ENCODE results near the gene FKBP15. TPM values are rescaled to one million over a fixed set of nuclear protein-coding genes. Genes with fewer than 3 reads are reported as not detected.

FKBP15 gene
- total and polyA plus RNA-seq, 2 of the 13 experiments (the other 11 are each of a cell fraction or from before 2014, with no cell fraction given) = 12.3 to 18.6 TPM

DNA sequence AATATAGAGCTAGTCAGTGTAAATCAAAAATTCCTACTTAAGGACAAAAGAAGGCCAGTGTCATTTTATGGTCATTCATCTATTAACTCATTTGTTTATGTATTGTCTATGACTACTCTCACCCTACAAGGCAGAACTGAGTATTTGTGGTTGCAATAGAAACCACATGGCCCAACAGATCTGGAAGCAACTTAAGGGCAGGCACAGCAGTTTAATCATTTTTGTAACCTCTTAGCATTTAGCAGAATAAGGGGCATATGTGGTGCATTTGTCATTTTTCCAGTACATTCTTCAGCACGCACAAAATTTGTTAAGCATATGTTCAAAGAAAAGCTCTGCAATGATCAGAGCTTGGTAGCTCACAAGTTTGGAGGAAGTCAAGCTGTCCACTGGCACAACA, 1.1 kb downstream of the FKBP15 start:
- in situ Hi-C loops (cut with HindIII; ENCODE audit: extremely low pct_ligation_motif_present, low pct_unique_long_range_greater_than_20kb) = no loop called here
- TF ChIP-seq, protein P1, sequence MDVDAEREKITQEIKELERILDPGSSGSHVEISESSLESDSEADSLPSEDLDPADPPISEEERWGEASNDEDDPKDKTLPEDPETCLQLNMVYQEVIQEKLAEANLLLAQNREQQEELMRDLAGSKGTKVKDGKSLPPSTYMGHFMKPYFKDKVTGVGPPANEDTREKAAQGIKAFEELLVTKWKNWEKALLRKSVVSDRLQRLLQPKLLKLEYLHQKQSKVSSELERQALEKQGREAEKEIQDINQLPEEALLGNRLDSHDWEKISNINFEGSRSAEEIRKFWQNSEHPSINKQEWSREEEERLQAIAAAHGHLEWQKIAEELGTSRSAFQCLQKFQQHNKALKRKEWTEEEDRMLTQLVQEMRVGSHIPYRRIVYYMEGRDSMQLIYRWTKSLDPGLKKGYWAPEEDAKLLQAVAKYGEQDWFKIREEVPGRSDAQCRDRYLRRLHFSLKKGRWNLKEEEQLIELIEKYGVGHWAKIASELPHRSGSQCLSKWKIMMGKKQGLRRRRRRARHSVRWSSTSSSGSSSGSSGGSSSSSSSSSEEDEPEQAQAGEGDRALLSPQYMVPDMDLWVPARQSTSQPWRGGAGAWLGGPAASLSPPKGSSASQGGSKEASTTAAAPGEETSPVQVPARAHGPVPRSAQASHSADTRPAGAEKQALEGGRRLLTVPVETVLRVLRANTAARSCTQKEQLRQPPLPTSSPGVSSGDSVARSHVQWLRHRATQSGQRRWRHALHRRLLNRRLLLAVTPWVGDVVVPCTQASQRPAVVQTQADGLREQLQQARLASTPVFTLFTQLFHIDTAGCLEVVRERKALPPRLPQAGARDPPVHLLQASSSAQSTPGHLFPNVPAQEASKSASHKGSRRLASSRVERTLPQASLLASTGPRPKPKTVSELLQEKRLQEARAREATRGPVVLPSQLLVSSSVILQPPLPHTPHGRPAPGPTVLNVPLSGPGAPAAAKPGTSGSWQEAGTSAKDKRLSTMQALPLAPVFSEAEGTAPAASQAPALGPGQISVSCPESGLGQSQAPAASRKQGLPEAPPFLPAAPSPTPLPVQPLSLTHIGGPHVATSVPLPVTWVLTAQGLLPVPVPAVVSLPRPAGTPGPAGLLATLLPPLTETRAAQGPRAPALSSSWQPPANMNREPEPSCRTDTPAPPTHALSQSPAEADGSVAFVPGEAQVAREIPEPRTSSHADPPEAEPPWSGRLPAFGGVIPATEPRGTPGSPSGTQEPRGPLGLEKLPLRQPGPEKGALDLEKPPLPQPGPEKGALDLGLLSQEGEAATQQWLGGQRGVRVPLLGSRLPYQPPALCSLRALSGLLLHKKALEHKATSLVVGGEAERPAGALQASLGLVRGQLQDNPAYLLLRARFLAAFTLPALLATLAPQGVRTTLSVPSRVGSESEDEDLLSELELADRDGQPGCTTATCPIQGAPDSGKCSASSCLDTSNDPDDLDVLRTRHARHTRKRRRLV (CRISPR knock-in tag; IDR thresholded peaks at IDR 0.05) = no peak
- TF ChIP-seq SATB2 (CRISPR knock-in tag; IDR thresholded peaks at IDR 0.05) (no peak), ZNF558 (CRISPR knock-in tag; IDR thresholded peaks at IDR 0.05; ENCODE audit: borderline replicate concordance) (no peak), HIVEP1 (CRISPR knock-in tag; IDR thresholded peaks at IDR 0.05) (no peak), ZNF230 (CRISPR knock-in tag; IDR thresholded peaks at IDR 0.05) (no peak), ZNF441 (CRISPR knock-in tag; IDR thresholded peaks at IDR 0.05; ENCODE audit: borderline replicate concordance) (no peak), ZNF367 (CRISPR knock-in tag; IDR thresholded peaks at IDR 0.05; ENCODE audit: borderline replicate concordance) (no peak), DR1 (CRISPR knock-in tag; IDR thresholded peaks at IDR 0.05) (no peak), TOE1 (CRISPR knock-in tag; IDR thresholded peaks at IDR 0.05) (no peak), FOXK2 (IDR thresholded peaks at IDR 0.05) (no peak), SAFB2 (CRISPR knock-in tag; IDR thresholded peaks at IDR 0.05; ENCODE audit: borderline replicate concordance, low read depth) (no peak)
- TF ChIP-seq, protein P2, sequence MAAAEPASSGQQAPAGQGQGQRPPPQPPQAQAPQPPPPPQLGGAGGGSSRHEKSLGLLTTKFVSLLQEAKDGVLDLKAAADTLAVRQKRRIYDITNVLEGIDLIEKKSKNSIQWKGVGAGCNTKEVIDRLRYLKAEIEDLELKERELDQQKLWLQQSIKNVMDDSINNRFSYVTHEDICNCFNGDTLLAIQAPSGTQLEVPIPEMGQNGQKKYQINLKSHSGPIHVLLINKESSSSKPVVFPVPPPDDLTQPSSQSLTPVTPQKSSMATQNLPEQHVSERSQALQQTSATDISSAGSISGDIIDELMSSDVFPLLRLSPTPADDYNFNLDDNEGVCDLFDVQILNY (CRISPR knock-in tag; conservative IDR thresholded peaks at IDR 0.05) = no peak
- TF ChIP-seq, protein P3, sequence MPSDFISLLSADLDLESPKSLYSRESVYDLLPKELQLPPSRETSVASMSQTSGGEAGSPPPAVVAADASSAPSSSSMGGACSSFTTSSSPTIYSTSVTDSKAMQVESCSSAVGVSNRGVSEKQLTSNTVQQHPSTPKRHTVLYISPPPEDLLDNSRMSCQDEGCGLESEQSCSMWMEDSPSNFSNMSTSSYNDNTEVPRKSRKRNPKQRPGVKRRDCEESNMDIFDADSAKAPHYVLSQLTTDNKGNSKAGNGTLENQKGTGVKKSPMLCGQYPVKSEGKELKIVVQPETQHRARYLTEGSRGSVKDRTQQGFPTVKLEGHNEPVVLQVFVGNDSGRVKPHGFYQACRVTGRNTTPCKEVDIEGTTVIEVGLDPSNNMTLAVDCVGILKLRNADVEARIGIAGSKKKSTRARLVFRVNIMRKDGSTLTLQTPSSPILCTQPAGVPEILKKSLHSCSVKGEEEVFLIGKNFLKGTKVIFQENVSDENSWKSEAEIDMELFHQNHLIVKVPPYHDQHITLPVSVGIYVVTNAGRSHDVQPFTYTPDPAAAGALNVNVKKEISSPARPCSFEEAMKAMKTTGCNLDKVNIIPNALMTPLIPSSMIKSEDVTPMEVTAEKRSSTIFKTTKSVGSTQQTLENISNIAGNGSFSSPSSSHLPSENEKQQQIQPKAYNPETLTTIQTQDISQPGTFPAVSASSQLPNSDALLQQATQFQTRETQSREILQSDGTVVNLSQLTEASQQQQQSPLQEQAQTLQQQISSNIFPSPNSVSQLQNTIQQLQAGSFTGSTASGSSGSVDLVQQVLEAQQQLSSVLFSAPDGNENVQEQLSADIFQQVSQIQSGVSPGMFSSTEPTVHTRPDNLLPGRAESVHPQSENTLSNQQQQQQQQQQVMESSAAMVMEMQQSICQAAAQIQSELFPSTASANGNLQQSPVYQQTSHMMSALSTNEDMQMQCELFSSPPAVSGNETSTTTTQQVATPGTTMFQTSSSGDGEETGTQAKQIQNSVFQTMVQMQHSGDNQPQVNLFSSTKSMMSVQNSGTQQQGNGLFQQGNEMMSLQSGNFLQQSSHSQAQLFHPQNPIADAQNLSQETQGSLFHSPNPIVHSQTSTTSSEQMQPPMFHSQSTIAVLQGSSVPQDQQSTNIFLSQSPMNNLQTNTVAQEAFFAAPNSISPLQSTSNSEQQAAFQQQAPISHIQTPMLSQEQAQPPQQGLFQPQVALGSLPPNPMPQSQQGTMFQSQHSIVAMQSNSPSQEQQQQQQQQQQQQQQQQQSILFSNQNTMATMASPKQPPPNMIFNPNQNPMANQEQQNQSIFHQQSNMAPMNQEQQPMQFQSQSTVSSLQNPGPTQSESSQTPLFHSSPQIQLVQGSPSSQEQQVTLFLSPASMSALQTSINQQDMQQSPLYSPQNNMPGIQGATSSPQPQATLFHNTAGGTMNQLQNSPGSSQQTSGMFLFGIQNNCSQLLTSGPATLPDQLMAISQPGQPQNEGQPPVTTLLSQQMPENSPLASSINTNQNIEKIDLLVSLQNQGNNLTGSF (CRISPR knock-in tag; IDR thresholded peaks at IDR 0.05) = no peak
- TF ChIP-seq, protein P4, sequence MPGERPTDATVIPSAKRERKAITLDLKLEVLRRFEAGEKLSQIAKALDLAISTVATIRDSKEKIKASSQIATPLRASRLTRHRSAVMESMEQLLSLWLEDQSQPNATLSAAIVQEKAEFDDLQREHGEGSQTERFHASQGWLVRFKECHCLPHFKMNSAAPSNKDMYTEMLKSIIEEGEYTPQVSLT (CRISPR knock-in tag; IDR thresholded peaks at IDR 0.05; ENCODE audit: borderline replicate concordance, low read depth) = no peak

More for the DNA sequence above, 1.1 kb downstream of the FKBP15 start:
- 5% methylated on average over 1 of the region's 1 CpG for WGBS (ENCODE audit: low lambda C conversion rate)
- no peak overlapping the region for H2AFZ ChIP-seq (ENCODE audit: low read length)
- H3K79me2 ChIP-seq (ENCODE audit: insufficient read depth, low read length) = peaks cover 71% of the 10 kb centered on the region
- H3K4me2 ChIP-seq (ENCODE audit: low read depth, low read length) = peak overlapping the region; percentile 85
- peak overlapping the region; percentile 87; the same call in 1 of the 2 replicates for H3K9ac ChIP-seq (ENCODE audit: insufficient read depth, low read depth, low read length)
- DNase-seq (ENCODE audit: low spot score) (no peak), ATAC-seq (no peak), FAIRE-seq (no peak)
- intact Hi-C loops (cut with micrococcal nuclease; ENCODE audit: unreplicated experiment) = loop anchor here (2.0 to 5.0 kb wide), 4 partner anchors 42 to 83 kb away; partner anchors contain the start of genes CDC26, PRPF4 and SLC31A2
- no peaks in the 10 kb centered on the region for H4K20me1 ChIP-seq (ENCODE audit: insufficient read depth, low read length)
- peak overlapping the region; percentile 78 for H3K27ac ChIP-seq (ENCODE audit: extremely low read length, insufficient read depth, low read length)
- H3K9me3 ChIP-seq (ENCODE audit: low read length) = no peaks in the 10 kb centered on the region
- peak overlapping the region; percentile 90 to 92 (median 91); a peak in 5 of 6 replicates for H3K4me3 ChIP-seq (replicated peaks in 1 of 3; ENCODE audit: insufficient read depth in 1 of 3, low read depth in 2 of 3, low read length in 3 of 3)
- ChIA-PET POLR2A (interaction anchor here (1.5 kb wide), 1 partner anchor 8 kb away, joined by 3 read pairs; no protein-coding TSS in a partner anchor), CTCF (ENCODE audit: low intra/inter-chr PET ratio, low total read pairs) (no interaction called here)
- H3K27me3 ChIP-seq (ENCODE audit: control insufficient read depth in 1 of 2, insufficient read depth in 2 of 2, low read length in 2 of 2) = peaks cover 0 to 3% of the 10 kb centered on the region in 2 experiments; a peak in 1 of 5 replicates
- H3K4me1 ChIP-seq (ENCODE audit: insufficient read depth, low read length) = peaks cover 40% of the 10 kb centered on the region
- H3K36me3 ChIP-seq (replicated peaks in 1 of 2; ENCODE audit: control insufficient read depth in 1 of 2, insufficient read depth in 2 of 2, low read length in 2 of 2) = no peaks in the 10 kb centered on the region; a peak in 1 of 5 replicates
- no TSS peak for BruUV-seq (replicated peaks)

Measured in HepG2 (cell line).